Mucosa of rectum (tissue), 2 donors: ENCODE measurements around the gene NAV3.

Experiments
- H3K27ac ChIP-seq, 2 donors: one replicate each; pipeline ENCODE4 v1.7.0; 2013; ENCODE audit warnings: inconsistent platforms in 2 of 2, low read depth in 2 of 2, low read length in 2 of 2
- H3K27me3 ChIP-seq, 2 donors: one replicate each; pipeline ENCODE4 v1.7.0; 2013; ENCODE audit warnings: low read length in 2 of 2; ENCODE audit not compliant: control insufficient read depth in 2 of 2, insufficient read depth in 2 of 2
- H3K36me3 ChIP-seq, 2 donors: one replicate each; pipeline ENCODE4 v1.7.0; 2013; ENCODE audit warnings: low read length in 2 of 2; ENCODE audit not compliant: control insufficient read depth in 2 of 2, insufficient read depth in 2 of 2
- H3K4me1 ChIP-seq, 2 donors: one replicate each; pipeline ENCODE4 v1.7.0; 2013; ENCODE audit warnings: low read length in 2 of 2, mild to moderate bottlenecking in 1 of 2; ENCODE audit not compliant: control insufficient read depth in 2 of 2, insufficient read depth in 2 of 2
- H3K4me3 ChIP-seq, 2 donors: one replicate each; pipeline ENCODE4 v1.7.0; 2013; ENCODE audit warnings: low read length in 2 of 2
- H3K9ac ChIP-seq, 2 donors: one replicate each; pipeline ENCODE4 v1.7.0; 2013; ENCODE audit warnings: low read length in 2 of 2, low read depth in 1 of 2, mild to moderate bottlenecking in 1 of 2
- H3K9me3 ChIP-seq, 2 donors: one replicate each; pipeline ENCODE4 v1.7.0; 2013; ENCODE audit warnings: low read length in 2 of 2; ENCODE audit not compliant: control insufficient read depth in 2 of 2
- donor health status: healthy.
- donor health status: Normal muscosa, but diverticular disease.

NAV3 gene

DNA sequence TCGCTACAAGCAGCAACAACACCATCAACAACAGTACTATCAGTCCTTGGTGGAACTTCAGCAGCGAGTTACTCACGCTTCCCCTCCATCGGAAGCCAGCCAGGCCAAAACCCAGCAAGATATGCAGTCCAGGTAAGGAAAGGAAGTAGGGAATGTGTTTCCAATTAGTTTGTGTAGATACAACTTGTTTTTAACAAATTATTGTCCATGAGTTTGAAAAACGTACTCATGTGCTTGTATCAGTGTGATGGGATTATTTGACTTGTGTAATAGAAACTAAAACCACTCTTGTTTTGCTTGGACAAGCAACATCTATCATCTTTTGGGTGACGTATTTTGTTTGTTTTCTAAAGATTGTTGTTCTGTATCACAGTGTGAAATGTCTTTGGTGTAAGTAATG, 137.9 kb downstream of the NAV3 start:
- H3K9me3 ChIP-seq, result no peaks in the 10 kb centered on the region
- H3K4me3 ChIP-seq, result no peak overlapping the region
- no peak overlapping the region for H3K27ac ChIP-seq
- no peak overlapping the region for H3K9ac ChIP-seq
- no peaks in the 10 kb centered on the region for H3K4me1 ChIP-seq
- no peaks in the 10 kb centered on the region for H3K36me3 ChIP-seq
- H3K27me3 ChIP-seq, result no peaks in the 10 kb centered on the region

DNA sequence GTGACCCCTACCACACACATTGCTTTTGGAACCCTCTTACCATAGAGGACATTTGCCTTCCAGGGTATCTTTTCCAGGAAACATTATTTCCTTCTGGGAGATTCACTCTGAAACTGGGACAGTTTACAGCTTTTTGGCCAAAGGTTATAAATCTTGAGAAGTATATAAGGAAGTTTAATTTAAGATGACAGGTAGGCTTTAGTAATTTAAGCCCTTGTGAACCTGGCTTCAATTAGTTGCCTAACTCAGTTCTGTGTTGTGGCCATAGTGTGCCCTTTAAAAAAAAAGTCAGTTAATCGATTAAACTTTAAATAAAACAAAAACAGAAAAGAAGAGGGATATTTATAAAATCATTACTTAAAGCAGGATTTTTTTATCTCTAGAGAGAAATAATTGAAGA, 142.9 kb downstream of the NAV3 start:
- Histone ChIP-seq H3K4me3 (no peak overlapping the region), H3K9ac (no peak overlapping the region), H3K27ac (no peak overlapping the region), H3K4me1 (no peaks in the 10 kb centered on the region), H3K9me3 (no peaks in the 10 kb centered on the region), H3K27me3 (no peaks in the 10 kb centered on the region), H3K36me3 (no peaks in the 10 kb centered on the region)

GRCh38 chr12:77974645-77975044, 144.0 kb downstream of the NAV3 start:
- Histone ChIP-seq H3K4me3 (no peak overlapping the region), H3K27me3 (no peaks in the 10 kb centered on the region), H3K27ac (no peak overlapping the region), H3K4me1 (no peaks in the 10 kb centered on the region), H3K36me3 (no peaks in the 10 kb centered on the region), H3K9ac (no peak overlapping the region), H3K9me3 (no peaks in the 10 kb centered on the region)

- H3K27ac ChIP-seq, result no peak overlapping the region
- H3K27me3 ChIP-seq, result no peaks in the 10 kb centered on the region
- no peaks in the 10 kb centered on the region for H3K4me1 ChIP-seq
- H3K36me3 ChIP-seq, result no peaks in the 10 kb centered on the region
- no peak overlapping the region for H3K9ac ChIP-seq
- no peaks in the 10 kb centered on the region for H3K9me3 ChIP-seq
- no peak overlapping the region for H3K4me3 ChIP-seq
These were observed 149.0 kb downstream of the NAV3 start for GRCh38 chr12:77979597-77980250.

GRCh38 chr12:77980782-77981181, 150.1 kb downstream of the NAV3 start:
- Histone ChIP-seq H3K4me1 (no peaks in the 10 kb centered on the region), H3K4me3 (no peak overlapping the region), H3K36me3 (no peaks in the 10 kb centered on the region), H3K9me3 (no peaks in the 10 kb centered on the region), H3K27ac (no peak overlapping the region), H3K27me3 (no peaks in the 10 kb centered on the region), H3K9ac (no peak overlapping the region)

- Histone ChIP-seq H3K4me3 (no peak overlapping the region), H3K4me1 (no peaks in the 10 kb centered on the region), H3K9ac (no peak overlapping the region), H3K27me3 (no peaks in the 10 kb centered on the region), H3K27ac (no peak overlapping the region), H3K9me3 (no peaks in the 10 kb centered on the region), H3K36me3 (no peaks in the 10 kb centered on the region)
These were observed 153.2 kb downstream of the NAV3 start for GRCh38 chr12:77983859-77984258.

DNA sequence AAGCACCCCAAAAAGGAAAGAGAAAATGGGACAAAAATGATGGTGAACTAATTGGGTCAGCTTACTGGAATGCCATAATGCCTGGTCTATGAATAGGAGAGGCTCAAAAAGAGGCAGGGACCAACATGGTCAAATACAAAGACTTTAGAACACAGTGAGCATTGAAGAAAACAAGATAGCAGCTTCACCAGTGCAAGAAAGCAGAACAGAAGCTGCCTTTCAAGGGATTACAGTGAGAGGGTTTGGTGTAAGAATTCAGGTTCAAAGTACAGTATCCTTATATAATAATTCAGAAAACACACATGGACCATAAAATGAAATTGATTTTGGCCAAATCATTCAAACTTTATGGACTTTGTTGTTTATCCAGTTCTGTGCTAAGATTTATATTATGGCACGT, 162.1 kb downstream of the NAV3 start:
- Histone ChIP-seq H3K9ac (no peak overlapping the region), H3K4me1 (no peaks in the 10 kb centered on the region), H3K27ac (no peak overlapping the region), H3K27me3 (no peaks in the 10 kb centered on the region), H3K9me3 (no peaks in the 10 kb centered on the region), H3K36me3 (no peaks in the 10 kb centered on the region), H3K4me3 (no peak overlapping the region)

DNA sequence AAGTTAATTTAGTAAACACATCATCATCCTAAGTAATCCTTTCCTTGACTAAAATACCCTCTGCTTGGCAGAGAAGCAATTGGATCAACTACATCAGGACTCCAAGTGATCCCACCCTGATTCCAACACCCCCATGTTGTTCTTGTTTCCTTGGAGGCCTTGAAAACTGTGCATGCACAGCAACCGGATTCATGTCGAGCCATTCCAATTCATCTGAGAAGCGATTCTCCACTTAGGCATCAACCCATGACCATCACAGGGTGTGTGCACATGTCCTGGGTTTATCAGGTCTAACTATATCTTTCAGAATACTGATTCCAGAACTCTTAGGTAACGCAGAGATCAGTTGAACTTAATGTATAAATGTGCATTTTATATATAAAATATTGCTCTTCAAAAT, 163.0 kb downstream of the NAV3 start:
- H3K27me3 ChIP-seq, result no peaks in the 10 kb centered on the region
- H3K27ac ChIP-seq, result no peak overlapping the region
- no peaks in the 10 kb centered on the region for H3K9me3 ChIP-seq
- H3K4me1 ChIP-seq, result no peaks in the 10 kb centered on the region
- H3K36me3 ChIP-seq, result no peaks in the 10 kb centered on the region
- H3K9ac ChIP-seq, result no peak overlapping the region
- no peak overlapping the region for H3K4me3 ChIP-seq

DNA sequence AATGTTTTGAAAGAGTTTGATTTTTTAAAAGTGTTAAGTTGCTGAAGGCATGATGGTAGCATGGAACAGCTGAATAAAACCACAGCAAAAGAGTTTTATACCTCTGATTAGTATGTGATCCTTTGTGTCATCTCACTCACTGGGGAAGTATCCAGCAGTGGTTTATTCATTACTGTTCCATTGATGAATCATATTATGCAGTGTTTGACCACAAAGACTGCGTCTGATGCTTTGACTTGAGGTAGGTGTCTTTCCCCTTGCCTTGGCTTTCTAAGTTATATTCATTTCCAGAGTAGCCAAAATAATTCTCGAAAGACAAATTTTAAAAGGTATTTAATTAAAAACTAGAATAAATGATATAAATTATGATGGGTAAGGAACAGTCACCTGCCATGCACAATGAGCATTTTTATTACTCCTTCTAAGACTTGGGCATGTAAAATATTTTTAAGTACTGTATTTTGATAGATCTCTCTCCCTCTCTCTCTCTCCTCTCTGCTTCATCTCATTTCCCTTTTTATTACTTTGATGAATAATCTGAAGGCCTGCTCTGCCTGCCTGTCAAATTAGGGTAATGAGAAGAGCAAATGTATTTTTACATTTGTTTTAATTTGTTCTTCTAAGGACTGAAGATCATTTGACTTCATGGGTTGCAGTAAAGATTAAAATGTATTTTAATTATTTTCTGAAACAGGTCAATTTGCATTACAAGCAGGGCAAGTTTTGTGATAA, 164.9 kb downstream of the NAV3 start:
- Histone ChIP-seq H3K9me3 (no peaks in the 10 kb centered on the region), H3K27ac (no peak overlapping the region), H3K9ac (no peak overlapping the region), H3K27me3 (no peaks in the 10 kb centered on the region), H3K36me3 (no peaks in the 10 kb centered on the region), H3K4me1 (peaks cover 0 to 7% of the 10 kb centered on the region in 2 donors), H3K4me3 (no peak overlapping the region)

GRCh38 chr12:77996670-77997069, 166.0 kb downstream of the NAV3 start:
- Histone ChIP-seq H3K4me1 (peaks cover 0 to 7% of the 10 kb centered on the region in 2 donors), H3K36me3 (no peaks in the 10 kb centered on the region), H3K27me3 (no peaks in the 10 kb centered on the region), H3K9ac (no peak overlapping the region), H3K27ac (no peak overlapping the region), H3K4me3 (no peak overlapping the region), H3K9me3 (no peaks in the 10 kb centered on the region)
